Stimulated activated CD8-positive, alpha-beta memory T cell treated with anti-CD3 and anti-CD28 coated beads, Interleukin-15, amount 100 ng/mL, for 1 hour (primary cell): ENCODE data around the gene SPESP1.

Experiments used
- DNase-seq: peaks from one replicate; pipeline ENCODE4 v3.0.0-alpha.2; 2020; ENCODE audit warnings: low read depth

Gene SPESP1

DNA sequence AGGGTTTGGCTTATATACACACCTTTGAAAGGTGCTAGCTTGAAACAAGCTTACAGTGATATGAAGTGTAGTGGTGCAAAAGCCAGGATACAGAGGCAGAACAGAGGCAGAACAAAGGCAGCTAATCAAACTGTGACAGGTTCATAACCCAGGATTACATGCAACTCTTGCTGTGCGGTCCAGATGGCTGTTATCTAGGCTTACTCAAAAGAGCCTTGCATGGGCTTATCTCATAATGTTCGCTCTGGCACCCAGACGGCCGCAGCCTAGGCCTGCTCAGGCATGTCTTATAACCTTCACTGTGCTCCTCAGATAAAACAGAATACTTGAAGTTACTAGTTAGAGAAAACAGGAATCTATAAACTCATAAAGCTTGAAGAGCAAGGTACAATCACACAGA lies 61.4 kb downstream of the SPESP1 start:
- DNase-seq = no peak

DNA sequence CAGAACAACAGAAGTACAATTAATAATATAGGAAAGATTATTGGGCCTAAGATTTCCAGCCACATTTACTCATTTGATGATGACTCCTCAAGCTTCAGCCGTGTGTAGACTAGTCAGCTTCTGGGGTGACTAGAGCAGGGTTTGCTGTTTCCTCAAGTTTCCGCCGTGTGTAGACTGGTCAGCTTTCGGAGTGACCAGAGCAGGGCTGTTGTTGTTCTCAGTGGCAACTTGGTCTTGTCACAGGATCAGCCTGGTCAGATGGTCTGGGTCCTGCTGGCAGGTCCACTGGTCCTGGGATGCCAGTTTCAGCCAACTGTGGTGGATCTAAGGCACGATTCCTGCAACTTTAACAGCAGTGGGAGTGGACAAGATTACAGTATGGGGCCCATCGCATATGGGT lies 62.4 kb downstream of the SPESP1 start:
- no peak for DNase-seq

DNA sequence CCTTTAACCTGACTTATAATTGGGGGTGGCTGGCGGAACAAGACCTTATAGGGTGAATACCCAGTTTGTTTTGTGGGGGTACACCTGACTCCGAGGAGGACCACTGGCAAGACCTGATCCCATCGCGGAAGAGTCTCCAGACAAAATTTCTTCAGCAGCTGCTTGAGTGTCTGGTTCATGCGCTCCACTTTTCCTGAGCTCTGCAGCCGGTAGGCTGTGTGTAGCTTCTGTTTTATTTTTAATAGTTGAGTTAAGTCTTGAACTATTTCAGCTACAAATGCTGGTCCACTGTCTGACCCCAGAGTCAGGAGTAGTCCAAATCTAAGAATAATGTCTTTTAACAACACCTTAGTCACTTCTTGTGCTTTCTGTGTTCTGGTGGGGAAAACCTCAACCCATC lies 63.0 kb downstream of the SPESP1 start:
- no peak for DNase-seq

DNA sequence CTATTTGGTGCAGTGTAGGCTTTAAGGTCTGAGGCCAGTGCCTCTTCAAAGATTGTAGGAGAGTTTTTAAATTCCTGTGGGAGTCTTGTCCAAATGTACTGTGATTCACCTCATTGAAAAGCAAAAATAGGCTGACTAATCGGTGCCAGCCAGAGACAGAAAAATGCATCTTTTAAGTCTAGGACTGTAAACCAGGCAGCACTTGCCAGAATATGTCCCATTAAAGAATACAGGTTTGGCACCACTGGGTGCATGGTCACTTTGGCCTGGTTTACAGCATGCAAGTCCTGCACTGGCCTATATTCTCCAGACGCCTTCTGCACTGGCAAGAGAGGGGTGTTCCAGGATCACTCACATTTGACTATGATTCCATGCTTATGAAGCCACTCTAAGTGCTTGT lies 63.8 kb downstream of the SPESP1 start:
- no peak for DNase-seq

DNA sequence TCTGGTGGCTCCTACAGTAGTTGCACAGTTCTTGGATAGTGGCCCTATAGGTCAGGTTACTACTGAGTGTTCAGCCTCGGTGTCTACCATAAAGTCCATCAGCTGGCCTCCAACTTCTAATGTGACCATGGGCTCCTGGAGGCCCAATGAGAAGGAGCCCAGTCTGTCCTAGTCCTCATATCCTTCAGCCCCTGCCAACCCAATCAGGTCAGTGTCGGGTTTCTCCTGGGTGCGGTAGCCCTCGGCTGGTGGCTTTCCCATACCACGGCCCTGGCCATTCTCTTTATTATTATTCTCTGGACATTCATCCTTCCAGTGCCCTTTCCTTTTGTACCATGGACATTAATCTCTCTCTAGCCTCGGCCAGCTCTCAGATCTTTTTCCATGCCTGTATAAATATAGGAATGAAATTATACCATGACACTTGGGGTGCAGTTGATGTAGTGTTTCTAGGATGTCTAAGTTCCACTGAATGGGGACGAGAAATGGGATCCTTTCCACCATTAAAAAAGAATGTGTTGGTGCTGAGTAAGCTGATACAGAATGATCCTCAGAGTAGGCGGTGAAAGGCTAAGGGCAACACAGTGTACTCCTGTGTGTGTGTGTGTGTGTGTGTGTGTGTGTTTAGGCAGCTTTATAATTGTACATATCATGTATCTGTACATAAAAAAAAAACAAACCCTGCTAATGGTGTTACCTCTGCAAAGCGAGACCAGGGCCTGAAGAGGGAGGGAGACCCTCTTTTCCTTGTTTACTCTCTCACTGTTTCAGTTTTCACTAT lies 64.8 kb downstream of the SPESP1 start:
- no peak for DNase-seq
